ENCODE measurements around the gene UGT2B15.
"Not testable (repeated sequence)": the region's sequence is repeated elsewhere in the genome, so short reads cannot be mapped to it uniquely, and the experiment has no call there.

Gene UGT2B15

GRCh38 chr4:68655764-68656444 is 14.5 kb downstream of the UGT2B15 start:
- no peak for DNase-seq (ENCODE audit: low read depth)

- no peak for DNase-seq (ENCODE audit: low read depth)
These were observed 15.3 kb downstream of the UGT2B15 start for GRCh38 chr4:68654946-68655721.

- no peak for DNase-seq (ENCODE audit: low read depth)
These were observed 18.5 kb downstream of the UGT2B15 start for GRCh38 chr4:68651932-68652331.

- DNase-seq (ENCODE audit: low read depth) = no peak
These were observed 40.1 kb downstream of the UGT2B15 start for GRCh38 chr4:68630371-68630770.

GRCh38 chr4:68622731-68623130 is 47.7 kb downstream of the UGT2B15 start:
- DNase-seq (ENCODE audit: low read depth) = not testable (repeated sequence)

GRCh38 chr4:68617003-68617698 is 53.3 kb downstream of the UGT2B15 start:
- no peak for DNase-seq (ENCODE audit: low read depth)

- no peak for DNase-seq (ENCODE audit: low read depth)
These were observed 54.6 kb downstream of the UGT2B15 start for GRCh38 chr4:68615699-68616422.

- DNase-seq (ENCODE audit: low read depth) = no peak
These were observed 56.7 kb downstream of the UGT2B15 start for GRCh38 chr4:68613752-68614151.

GRCh38 chr4:68606240-68606639 is 64.2 kb downstream of the UGT2B15 start:
- DNase-seq (ENCODE audit: low read depth) = no peak

- no peak for DNase-seq (ENCODE audit: low read depth)
These were observed 71.3 kb downstream of the UGT2B15 start for GRCh38 chr4:68599150-68599549.

GRCh38 chr4:68597482-68597881 is 73.0 kb downstream of the UGT2B15 start:
- DNase-seq (ENCODE audit: low read depth) = no peak

Measured in amniotic epithelial cell (primary cell).